ENCODE measurements around the gene SREBF1. TPM values are rescaled to one million over a fixed set of nuclear protein-coding genes. Genes with fewer than 3 reads are reported as not detected.

SREBF1 gene
- total RNA-seq, 2 experiments from 2014 or later, result 103 to 116 TPM

DNA sequence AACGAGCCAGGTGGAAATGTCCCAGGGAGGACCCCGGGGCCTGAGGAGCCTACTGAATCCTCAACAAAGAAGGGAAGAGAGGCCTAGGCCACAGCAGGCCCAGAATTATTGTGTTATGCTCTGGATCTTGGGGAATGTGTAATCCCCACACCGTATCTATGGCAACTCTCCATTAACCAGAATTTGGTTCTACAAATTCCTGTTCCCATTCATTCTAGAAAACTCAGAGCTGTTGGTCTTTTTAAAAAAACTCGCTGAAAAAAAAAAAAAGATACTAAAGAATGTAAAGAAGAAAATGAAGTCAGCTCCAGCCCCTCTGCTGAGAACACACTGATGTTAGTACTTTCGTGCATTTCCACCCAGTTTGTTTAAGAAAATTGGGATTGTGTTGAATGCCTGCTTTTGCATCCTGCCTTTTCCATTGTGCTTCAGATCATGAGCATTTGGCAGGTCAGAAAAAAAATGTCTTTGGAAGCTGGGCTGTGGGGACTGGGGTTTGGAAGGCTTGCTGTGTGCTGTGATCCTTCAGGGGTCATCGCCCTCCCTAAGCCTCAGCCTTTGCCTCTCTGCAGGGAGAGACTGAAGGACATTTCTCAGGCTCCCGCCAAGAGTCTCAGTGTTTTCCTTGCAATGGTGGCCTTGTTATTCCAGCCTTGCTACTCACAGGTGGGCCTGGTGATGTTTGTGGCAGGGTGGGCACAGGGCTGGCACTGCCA lies 69.5 kb downstream of the SREBF1 start:
- peaks cover 37% of the 10 kb centered on the region for H3K4me1 Mint-ChIP-seq (ENCODE audit: low read depth)

DNA sequence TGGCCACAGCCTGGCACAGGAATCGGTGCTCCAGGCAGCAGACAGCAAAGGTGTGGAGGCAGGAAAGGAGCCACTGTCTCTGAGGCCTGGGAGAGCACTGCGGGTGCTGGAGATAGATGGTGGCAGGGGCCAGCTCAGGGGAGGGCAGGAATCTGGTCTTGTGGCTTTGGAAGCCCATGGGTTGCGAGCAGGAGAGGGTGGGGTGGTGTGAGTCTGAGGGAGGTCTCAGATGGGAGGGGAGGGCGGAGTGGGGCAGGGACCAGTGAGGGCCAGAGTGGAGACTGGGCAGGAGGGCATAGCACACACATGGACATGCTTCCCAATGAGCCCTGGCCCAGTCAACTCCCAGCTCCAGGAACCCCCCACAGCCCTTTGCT lies 70.1 kb downstream of the SREBF1 start:
- ChIA-PET POLR2A (interaction anchor here (1.0 to 1.5 kb wide), 3 partner anchors 11 to 84 kb away, joined by 3 read pairs; no protein-coding TSS in a partner anchor), CTCF (interaction anchor here (1.1 kb wide), 1 partner anchor 10 kb away, joined by 3 read pairs; no protein-coding TSS in a partner anchor)
- DNase-seq (no peak), ATAC-seq (no peak)
- H3K27ac Mint-ChIP-seq, result peak overlapping the region; percentile 26
- intact Hi-C loops (cut with micrococcal nuclease), result no loop called here
- H3K9me3 Mint-ChIP-seq, result no peaks in the 10 kb centered on the region
- peaks cover 31% of the 10 kb centered on the region for H3K4me1 Mint-ChIP-seq (ENCODE audit: low read depth)
- TF ChIP-seq, protein P1, sequence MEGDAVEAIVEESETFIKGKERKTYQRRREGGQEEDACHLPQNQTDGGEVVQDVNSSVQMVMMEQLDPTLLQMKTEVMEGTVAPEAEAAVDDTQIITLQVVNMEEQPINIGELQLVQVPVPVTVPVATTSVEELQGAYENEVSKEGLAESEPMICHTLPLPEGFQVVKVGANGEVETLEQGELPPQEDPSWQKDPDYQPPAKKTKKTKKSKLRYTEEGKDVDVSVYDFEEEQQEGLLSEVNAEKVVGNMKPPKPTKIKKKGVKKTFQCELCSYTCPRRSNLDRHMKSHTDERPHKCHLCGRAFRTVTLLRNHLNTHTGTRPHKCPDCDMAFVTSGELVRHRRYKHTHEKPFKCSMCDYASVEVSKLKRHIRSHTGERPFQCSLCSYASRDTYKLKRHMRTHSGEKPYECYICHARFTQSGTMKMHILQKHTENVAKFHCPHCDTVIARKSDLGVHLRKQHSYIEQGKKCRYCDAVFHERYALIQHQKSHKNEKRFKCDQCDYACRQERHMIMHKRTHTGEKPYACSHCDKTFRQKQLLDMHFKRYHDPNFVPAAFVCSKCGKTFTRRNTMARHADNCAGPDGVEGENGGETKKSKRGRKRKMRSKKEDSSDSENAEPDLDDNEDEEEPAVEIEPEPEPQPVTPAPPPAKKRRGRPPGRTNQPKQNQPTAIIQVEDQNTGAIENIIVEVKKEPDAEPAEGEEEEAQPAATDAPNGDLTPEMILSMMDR (IDR thresholded peaks at IDR 0.05), result no peak
- H3K36me3 Mint-ChIP-seq (ENCODE audit: low read depth), result no peaks in the 10 kb centered on the region
- no peak overlapping the region for H3K4me3 Mint-ChIP-seq
- H3K27me3 Mint-ChIP-seq, result no peaks in the 10 kb centered on the region

More for the DNA sequence above, 69.5 kb downstream of the SREBF1 start:
- no peaks in the 10 kb centered on the region for H3K9me3 Mint-ChIP-seq
- no peak overlapping the region for H3K4me3 Mint-ChIP-seq
- H3K27ac Mint-ChIP-seq, result no peak overlapping the region
- ATAC-seq (no peak), DNase-seq (no peak)
- ChIA-PET POLR2A (interaction anchor here (1.4 kb wide), 1 partner anchor 85 kb away, joined by 3 read pairs; no protein-coding TSS in a partner anchor), CTCF (no interaction called here)
- TF ChIP-seq, protein P1 (IDR thresholded peaks at IDR 0.05), result no peak
- no peaks in the 10 kb centered on the region for H3K27me3 Mint-ChIP-seq
- no peaks in the 10 kb centered on the region for H3K36me3 Mint-ChIP-seq (ENCODE audit: low read depth)
- intact Hi-C loops (cut with micrococcal nuclease), result no loop called here

DNA sequence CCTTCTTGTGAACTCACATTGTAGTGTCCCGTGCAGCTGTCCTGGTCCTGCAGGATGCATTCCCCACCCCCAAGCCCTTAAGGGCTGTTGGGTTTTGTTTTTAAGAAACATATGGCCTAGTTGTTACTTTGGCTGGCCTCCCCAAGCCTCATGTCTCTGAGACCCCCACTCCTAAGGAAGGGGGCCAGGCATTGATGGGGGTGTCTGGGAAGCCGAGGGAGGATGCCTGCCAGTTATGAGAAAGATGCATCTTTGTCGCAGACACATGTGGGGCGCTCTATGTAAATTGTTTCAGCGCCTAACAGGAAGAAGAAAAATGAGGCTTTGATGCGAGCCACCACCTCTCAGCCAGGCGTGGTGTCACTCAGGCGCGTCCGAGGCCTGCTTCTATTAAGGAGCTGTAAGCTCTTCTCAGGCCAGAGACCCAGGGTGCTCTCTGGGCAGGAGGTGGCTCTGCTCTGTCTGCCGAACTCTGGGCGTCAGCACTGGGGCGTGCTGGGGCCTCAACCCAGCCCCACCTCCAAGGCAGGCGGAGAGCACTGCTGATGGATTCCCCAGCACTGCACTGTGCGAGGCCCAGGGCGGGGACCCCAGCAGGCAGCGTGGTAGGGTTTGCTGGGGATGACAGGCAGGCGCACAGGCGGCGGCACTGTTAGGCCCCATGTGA lies 70.6 kb downstream of the SREBF1 start:
- ATAC-seq, result peak; percentile 45
- H3K4me3 Mint-ChIP-seq, result no peak overlapping the region
- intact Hi-C loops (cut with micrococcal nuclease), result no loop called here
- H3K4me1 Mint-ChIP-seq (ENCODE audit: low read depth), result peaks cover 30% of the 10 kb centered on the region
- peak overlapping the region; percentile 25 for H3K27ac Mint-ChIP-seq
- POLR2A ChIA-PET, result interaction anchor here (1.0 to 1.5 kb wide), 3 partner anchors 11 to 84 kb away, joined by 3 read pairs; no protein-coding TSS in a partner anchor
- DNase-seq, result no peak
- TF ChIP-seq, protein P1 (IDR thresholded peaks at IDR 0.05), result no peak
- no peaks in the 10 kb centered on the region for H3K27me3 Mint-ChIP-seq
- no peaks in the 10 kb centered on the region for H3K36me3 Mint-ChIP-seq (ENCODE audit: low read depth)
- CTCF ChIA-PET, result interaction anchor here (1.1 kb wide), 1 partner anchor 9 kb away, joined by 3 read pairs; no protein-coding TSS in a partner anchor
- H3K9me3 Mint-ChIP-seq, result no peaks in the 10 kb centered on the region

DNA sequence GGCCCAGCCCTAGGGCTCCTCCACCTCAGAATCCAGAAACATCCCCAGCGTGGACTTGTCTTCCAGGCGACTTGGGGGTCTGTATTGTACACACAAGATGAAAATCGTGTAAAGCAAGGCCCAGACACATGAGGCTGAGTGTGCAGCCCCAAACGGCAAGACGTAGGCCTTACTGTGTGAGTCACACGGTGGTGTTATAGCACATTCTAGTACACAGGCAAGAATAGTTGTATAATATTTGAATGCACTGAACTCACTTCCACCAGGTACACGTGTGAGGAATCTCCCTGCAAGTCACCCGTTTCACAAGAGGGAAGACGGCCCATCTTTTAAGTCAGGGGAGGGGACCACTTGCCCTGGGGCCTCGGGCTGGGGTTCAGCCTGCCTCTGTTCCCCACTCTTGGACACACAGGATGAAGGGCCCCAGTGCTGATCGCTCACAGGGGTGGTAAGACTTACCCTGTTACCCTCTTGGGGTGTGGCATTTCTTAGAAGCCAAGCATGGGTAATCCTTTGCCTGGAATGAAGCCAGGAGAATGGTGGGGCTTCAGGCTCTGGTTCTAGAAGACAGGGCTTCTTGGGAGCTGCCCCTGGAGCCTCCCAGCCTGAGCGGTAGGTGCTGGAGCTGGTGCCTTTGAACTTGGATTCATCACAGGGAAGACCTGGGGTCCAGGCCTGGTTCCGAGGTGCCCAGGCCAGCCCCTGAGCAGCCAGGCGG lies 71.3 kb downstream of the SREBF1 start:
- Mint-ChIP-seq H3K27ac (peak overlapping the region; percentile 32), H3K27me3 (no peaks in the 10 kb centered on the region), H3K4me1 (ENCODE audit: low read depth) (peaks cover 30% of the 10 kb centered on the region), H3K36me3 (ENCODE audit: low read depth) (no peaks in the 10 kb centered on the region), H3K4me3 (no peak overlapping the region), H3K9me3 (no peaks in the 10 kb centered on the region)
- ChIA-PET CTCF (interaction anchor here (1.1 kb wide), 1 partner anchor 8 kb away, joined by 3 read pairs; no protein-coding TSS in a partner anchor), POLR2A (interaction anchor here (1.0 to 1.5 kb wide), 2 partner anchors 12 to 17 kb away, joined by 3 read pairs; no protein-coding TSS in a partner anchor)
- intact Hi-C loops (cut with micrococcal nuclease), result no loop called here
- DNase-seq (no peak), ATAC-seq (peak; percentile 44)
- TF ChIP-seq, protein P1 (IDR thresholded peaks at IDR 0.05), result no peak
